IPS DF 19.7 (cell line): ENCODE measurements around the gene APOE.
"Not testable (repeated sequence)": the region's sequence is repeated elsewhere in the genome, so short reads cannot be mapped to it uniquely, and the experiment has no call there.

ENCODE experiments used
- DNase-seq: peaks from one replicate; pipeline ENCODE4 v3.0.0-alpha.2; 2013; ENCODE audit warnings: low read depth, low spot score

APOE gene

GRCh38 chr19:44909775-44910174, 4.2 kb downstream of the APOE start:
- DNase-seq = no peak

- not testable (repeated sequence) for DNase-seq
Measured at GRCh38 chr19:44911896-44912295, 6.3 kb downstream of the APOE start.

DNA sequence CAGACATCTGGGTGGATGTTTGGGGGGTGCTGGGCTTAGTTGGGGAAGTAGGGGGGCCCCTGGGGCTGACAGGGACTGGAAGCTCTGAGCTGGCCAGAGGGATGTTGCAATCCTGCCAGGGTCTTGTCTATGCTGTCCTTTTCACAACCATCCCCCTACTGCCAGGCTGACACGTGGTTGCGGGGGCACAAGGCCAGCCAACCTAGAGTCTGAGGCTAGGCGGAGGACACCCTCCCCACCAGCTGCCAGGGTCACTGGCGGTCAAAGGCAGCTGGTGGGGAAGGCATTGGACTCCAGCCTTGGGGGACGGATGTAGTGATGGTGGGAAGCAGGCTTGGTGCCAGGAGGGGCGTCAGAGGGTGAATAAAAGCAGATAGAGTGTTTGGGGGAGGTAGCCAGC, 7.3 kb downstream of the APOE start:
- DNase-seq = no peak

GRCh38 chr19:44913512-44914432, 8.2 kb downstream of the APOE start:
- DNase-seq = not testable (repeated sequence)

DNA sequence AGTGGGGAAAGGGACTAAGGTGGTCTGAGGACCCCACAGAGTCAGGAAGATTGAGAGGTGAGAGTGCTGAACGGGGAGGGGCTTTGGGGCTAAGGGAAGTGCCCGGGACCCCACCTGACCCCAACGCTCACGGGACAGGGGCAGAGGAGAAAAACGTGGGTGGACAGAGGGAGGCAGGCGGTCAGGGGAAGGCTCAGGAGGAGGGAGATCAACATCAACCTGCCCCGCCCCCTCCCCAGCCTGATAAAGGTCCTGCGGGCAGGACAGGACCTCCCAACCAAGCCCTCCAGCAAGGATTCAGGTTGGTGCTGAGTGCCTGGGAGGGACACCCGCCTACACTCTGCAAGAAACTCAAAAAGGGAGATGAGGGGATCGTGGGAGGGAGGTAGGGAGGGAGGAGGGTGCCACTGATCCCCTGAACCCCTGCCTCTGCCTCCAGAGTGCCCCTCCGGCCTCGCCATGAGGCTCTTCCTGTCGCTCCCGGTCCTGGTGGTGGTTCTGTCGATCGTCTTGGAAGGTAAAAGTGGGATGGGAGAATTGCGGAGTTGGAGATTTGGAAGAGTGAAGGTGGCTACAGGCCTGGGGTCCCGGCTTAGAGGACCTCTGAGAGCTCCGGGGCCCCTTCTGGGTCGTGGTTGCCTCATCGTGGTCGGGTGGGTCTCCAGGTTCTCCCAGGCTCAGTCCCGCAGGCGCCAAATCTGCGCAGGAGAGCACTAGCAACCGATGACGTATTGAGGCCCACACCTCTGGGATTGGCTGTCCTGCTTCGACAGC, 9.0 kb downstream of the APOE start, which contains the start of gene APOC1:
Gene APOC1 (plus strand): TSS at position 176 of the 774 bp plus-strand sequence. CDS start 284 bp downstream, at position 460.
- not testable (repeated sequence) for DNase-seq

GRCh38 chr19:44924243-44924725, 18.7 kb downstream of the APOE start:
- no peak for DNase-seq

- DNase-seq = no peak
Measured at GRCh38 chr19:44925114-44925891, 19.7 kb downstream of the APOE start.

DNA sequence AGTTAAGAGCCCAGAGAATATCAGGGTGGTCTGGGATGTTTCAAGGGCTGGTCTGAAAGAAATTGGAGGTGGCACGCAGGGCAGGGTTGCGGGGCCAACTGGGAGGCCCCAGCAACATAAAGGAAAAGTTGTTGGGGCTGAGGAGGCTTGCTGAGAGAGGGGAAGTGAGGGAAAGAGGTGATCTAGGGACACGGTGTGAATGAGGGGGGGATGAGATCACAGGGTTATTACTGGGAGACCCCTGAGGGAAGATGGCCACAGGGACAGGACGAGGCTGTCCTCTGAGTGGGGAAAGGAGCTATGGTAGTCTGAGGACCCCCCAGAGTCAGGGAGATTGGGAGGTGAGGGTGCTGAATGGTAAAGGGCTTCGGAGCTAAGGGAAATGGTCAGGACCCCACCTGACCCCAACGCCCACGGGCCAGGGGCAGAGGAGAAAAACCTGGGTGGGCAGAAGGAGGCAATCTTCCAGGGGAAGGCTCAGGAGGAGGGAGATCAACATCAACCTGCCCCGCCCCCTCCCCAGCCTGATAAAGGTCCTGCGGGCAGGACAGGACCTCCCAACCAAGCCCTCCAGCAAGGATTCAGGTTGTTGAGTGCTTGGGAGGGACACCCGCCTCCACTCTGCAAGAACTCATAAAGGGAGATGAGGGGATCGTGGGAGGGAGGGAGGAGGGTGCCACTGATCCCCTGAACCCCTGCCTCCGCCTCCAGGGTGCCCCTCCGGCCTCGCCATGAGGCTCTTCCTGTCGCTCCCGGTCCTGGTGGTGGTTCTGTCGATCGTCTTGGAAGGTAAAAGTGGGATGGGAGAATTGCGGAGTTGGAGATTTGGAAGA, 20.9 kb downstream of the APOE start:
- not testable (repeated sequence) for DNase-seq

DNA sequence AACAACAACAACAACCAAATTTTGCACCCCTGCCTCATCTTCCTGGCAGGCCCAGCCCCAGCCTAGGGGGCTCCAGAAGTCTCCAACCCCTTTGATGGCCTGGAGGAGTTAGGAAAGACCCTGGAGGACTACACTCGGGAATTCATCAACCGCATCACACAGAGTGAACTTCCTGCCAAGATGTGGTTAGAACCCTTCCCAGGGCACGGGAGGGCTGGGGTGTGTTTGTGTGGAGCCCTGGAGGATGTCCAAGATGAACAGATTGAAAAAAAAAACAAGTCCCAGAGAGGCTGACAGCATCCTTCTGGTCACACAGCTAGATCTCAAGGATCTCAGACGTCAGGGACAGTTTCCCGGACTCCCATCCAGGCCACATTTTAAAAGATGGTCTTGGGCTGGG, 22.1 kb downstream of the APOE start:
- no peak for DNase-seq

- no peak for DNase-seq
Measured at GRCh38 chr19:44930088-44930487, 24.5 kb downstream of the APOE start.

- no peak for DNase-seq
Measured at GRCh38 chr19:44931541-44931940, 25.9 kb downstream of the APOE start.

DNA sequence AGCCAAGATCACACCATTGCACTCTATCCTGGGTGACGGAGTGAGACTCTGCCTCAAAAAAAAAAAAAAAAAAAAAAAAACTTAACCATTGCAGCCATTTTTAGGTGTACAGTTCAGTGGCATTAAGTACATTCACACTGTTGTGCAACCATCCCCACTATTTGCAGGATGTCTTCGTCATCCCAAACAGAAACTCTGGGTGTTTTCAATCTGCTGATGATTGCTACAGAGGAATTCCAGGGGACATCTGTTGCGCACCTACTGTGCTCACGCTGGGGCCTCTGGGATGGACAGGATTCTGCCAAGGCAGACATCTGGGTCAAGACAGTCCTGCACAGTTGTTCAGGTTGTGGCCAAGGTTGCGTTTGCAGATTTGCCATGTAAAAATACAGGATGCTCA, 34.1 kb downstream of the APOE start:
- no peak for DNase-seq

- no peak for DNase-seq
Measured at GRCh38 chr19:44942067-44942571, 36.5 kb downstream of the APOE start, which contains the start of gene APOC4. Gene APOC4, plus strand, starts transcription at chr19:44942237. Its CDS starts 41 bp downstream, at chr19:44942278.

GRCh38 chr19:44943801-44944249, 38.2 kb downstream of the APOE start:
- no peak for DNase-seq

GRCh38 chr19:44947041-44947581, 41.5 kb downstream of the APOE start:
- no peak for DNase-seq

- no peak for DNase-seq
Measured at GRCh38 chr19:44948237-44948636, 42.6 kb downstream of the APOE start.

DNA sequence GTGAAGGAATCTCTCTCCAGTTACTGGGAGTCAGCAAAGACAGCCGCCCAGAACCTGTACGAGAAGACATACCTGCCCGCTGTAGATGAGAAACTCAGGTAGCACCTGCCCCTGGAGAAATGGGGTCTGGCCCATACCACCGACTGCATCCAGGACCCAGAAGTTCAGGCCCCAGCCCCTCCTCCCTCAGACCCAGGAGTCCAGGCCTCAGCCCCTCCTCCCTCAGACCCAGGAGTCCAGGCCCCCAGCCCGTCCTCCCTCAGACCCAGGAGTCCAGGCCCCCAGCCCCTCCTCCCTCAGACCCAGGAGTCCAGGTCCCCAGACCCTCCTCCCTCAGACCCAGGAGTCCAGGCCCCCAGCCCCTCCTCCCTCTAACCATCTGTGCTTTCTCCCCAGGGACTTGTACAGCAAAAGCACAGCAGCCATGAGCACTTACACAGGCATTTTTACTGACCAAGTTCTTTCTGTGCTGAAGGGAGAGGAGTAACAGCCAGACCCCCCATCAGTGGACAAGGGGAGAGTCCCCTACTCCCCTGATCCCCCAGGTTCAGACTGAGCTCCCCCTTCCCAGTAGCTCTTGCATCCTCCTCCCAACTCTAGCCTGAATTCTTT, 43.3 kb downstream of the APOE start:
- no peak for DNase-seq

DNA sequence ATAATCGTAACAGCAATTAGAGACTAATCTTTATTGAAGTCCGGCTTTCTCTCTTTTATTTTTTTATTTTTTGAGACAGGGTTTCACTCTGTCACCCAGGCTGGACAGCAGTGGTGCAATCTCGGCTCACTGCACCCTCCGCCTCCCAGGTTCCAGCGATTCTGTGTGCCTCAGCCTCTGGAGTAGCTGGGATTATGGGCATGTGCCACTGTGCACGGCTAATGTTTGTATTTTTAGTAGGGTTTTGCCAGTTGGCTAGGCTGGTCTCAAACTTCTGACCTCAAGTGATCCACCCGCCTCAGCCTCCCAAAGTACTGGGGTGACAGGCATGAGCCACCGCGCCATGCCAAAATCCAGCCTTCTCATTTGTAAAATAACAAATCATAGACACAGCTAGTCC, 44.0 kb downstream of the APOE start:
- no peak for DNase-seq
